ENCODE data around the gene CYP1A1.

DNA sequence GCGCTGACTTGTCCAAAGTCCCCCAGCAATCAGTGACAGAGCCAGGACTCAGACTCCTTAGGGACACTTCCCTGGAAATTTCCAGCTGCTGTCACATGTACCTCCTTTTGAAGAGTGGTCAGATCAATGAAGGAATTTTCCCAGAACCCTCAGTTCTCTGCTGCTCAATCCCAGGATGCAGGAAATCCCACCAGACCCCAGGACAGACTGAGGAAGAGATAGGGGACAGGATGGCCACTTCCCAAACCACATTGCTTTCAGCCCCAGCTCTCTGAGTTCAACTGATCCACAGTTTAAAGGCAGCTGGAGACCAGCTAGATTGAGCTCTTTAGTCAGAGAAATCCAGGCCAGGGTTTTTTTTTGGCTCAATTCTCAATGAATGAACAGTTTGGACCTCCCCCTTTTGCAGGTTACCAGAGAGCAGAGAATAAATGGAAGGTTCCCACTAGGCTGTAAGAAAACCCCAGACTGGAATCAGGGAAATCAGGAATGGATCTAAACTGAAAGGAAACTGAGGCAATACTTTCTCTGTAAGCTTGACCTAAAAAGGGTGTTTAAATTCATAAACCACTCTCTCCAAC lies 1.5 kb downstream of the CYP1A1 start:
- TF ChIP-seq BHLHE40 (IDR thresholded peaks at IDR 0.05; ENCODE audit: low read length), result no peak
- TF ChIP-seq, protein P1, sequence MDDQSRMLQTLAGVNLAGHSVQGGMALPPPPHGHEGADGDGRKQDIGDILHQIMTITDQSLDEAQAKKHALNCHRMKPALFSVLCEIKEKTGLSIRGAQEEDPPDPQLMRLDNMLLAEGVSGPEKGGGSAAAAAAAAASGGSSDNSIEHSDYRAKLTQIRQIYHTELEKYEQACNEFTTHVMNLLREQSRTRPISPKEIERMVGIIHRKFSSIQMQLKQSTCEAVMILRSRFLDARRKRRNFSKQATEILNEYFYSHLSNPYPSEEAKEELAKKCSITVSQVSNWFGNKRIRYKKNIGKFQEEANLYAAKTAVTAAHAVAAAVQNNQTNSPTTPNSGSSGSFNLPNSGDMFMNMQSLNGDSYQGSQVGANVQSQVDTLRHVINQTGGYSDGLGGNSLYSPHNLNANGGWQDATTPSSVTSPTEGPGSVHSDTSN (CRISPR knock-in tag; IDR thresholded peaks at IDR 0.05; ENCODE audit: borderline replicate concordance), result no peak
- TF ChIP-seq SMYD3 (CRISPR knock-in tag; IDR thresholded peaks at IDR 0.05), result no peak
- no peak for TF ChIP-seq FOXP1 (IDR thresholded peaks at IDR 0.05)
- TF ChIP-seq FOXP1 (CRISPR knock-in tag; IDR thresholded peaks at IDR 0.05), result no peak
- TF ChIP-seq, protein P2, sequence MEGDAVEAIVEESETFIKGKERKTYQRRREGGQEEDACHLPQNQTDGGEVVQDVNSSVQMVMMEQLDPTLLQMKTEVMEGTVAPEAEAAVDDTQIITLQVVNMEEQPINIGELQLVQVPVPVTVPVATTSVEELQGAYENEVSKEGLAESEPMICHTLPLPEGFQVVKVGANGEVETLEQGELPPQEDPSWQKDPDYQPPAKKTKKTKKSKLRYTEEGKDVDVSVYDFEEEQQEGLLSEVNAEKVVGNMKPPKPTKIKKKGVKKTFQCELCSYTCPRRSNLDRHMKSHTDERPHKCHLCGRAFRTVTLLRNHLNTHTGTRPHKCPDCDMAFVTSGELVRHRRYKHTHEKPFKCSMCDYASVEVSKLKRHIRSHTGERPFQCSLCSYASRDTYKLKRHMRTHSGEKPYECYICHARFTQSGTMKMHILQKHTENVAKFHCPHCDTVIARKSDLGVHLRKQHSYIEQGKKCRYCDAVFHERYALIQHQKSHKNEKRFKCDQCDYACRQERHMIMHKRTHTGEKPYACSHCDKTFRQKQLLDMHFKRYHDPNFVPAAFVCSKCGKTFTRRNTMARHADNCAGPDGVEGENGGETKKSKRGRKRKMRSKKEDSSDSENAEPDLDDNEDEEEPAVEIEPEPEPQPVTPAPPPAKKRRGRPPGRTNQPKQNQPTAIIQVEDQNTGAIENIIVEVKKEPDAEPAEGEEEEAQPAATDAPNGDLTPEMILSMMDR (CRISPR knock-in tag; IDR thresholded peaks at IDR 0.05), result no peak
